HG03469 (cell line): Measurements from ENCODE around the gene MLEC.

Experiments used
- ATAC-seq: cut with Tn5 transposase; IDR thresholded peaks from one replicate; pipeline ENCODE4 v1.9.1; 2021; ENCODE audit warnings: mild to moderate bottlenecking, moderate library complexity, moderate number of reproducible peaks; ENCODE audit not compliant: unreplicated experiment

MLEC gene

GRCh38 chr12:120739821-120740613 is 53.1 kb downstream of the MLEC start:
- ATAC-seq: no peak

- ATAC-seq: no peak
Observed at GRCh38 chr12:120740871-120741270, 53.9 kb downstream of the MLEC start.

- no peak for ATAC-seq
Observed at GRCh38 chr12:120741476-120742421, 54.8 kb downstream of the MLEC start.

- no peak for ATAC-seq
Observed at GRCh38 chr12:120744922-120745493, 58.1 kb downstream of the MLEC start.

- ATAC-seq: no peak
Observed at GRCh38 chr12:120748242-120748641, 61.3 kb downstream of the MLEC start.

GRCh38 chr12:120749256-120749655 is 62.3 kb downstream of the MLEC start:
- ATAC-seq: no peak

DNA sequence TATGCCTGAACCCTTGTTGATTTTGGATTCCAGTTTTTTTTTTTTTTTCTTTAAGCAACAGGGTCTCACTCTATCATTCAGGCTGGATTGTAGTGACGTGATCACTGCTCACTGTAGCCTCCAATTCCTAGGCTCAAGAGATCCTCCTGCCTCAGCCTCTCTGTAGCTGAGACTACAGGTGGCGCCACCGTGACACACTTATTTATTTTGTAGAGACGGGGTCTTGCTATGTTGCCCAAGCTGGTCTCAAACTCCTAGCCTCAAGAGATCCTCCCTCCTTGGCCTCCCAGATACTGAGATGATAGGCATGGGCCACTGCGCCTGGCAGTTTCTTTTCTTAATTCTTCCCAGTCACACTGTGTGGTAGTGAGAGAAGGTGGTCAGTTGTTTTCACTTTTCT is 63.9 kb downstream of the MLEC start:
- no peak for ATAC-seq

DNA sequence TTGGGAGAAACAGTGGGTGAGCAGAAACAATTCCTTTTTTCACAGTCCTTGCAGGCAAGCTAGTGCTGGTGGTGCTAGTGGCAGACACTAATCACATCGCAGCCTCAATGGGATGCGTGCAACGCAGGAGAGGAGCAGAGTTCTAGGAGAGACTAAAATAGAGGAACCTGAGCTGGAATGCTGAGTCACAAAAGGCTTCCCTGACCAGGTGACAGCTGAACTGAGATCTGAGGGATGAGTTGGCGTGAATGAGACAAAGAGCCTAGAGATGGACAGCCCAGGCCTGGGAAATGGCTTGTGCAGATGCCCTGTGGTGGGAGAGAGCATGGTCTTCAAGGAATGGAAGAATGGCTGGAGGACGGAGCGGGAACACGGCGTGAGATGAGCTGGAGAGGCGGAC is 64.4 kb downstream of the MLEC start:
- ATAC-seq: no peak
